Skeletal muscle tissue (tissue), 4 donors: Measurements from ENCODE around the gene TMEM61. TPM values are rescaled to one million over a fixed set of nuclear protein-coding genes. Genes with fewer than 3 reads are reported as not detected.
A peak's percentile ranks its signal among the peaks of the same experiment; 100 is the strongest.

Experiments used
- H3K27ac ChIP-seq: one replicate; pipeline ENCODE4 v1.7.0; 2013; ENCODE audit warnings: mild to moderate bottlenecking, low read depth, low read length, inconsistent platforms
- H3K27me3 ChIP-seq, 3 donors: one replicate each; pipeline ENCODE4 v1.7.0; 2013; ENCODE audit warnings: low read length in 3 of 3; ENCODE audit not compliant: control insufficient read depth in 3 of 3, insufficient read depth in 3 of 3
- H3K36me3 ChIP-seq, 3 donors: one replicate each; pipeline ENCODE4 v1.7.0; 2013; ENCODE audit warnings: low read length in 3 of 3; ENCODE audit not compliant: control insufficient read depth in 3 of 3, insufficient read depth in 3 of 3
- H3K4me1 ChIP-seq, 3 donors: one replicate each; pipeline ENCODE4 v1.7.0; 2013; ENCODE audit warnings: low read length in 3 of 3, mild to moderate bottlenecking in 3 of 3; ENCODE audit not compliant: control insufficient read depth in 3 of 3, insufficient read depth in 3 of 3
- H3K4me3 ChIP-seq, 3 donors: one replicate each; pipeline ENCODE4 v1.7.0; 2013; ENCODE audit warnings: low read length in 3 of 3
- H3K9ac ChIP-seq, 3 donors: one replicate each; pipeline ENCODE4 v1.7.0; 2013; ENCODE audit warnings: low read length in 3 of 3, mild to moderate bottlenecking in 3 of 3, moderate library complexity in 2 of 3, low read depth in 1 of 3
- H3K9me3 ChIP-seq, 3 donors: one replicate each; pipeline ENCODE4 v1.7.0; 2013; ENCODE audit warnings: low read length in 3 of 3; ENCODE audit not compliant: control insufficient read depth in 3 of 3
- total RNA-seq: library from RNA; depleted of rRNA; stranded (reverse); fragments of >200 nt; gene quantifications from one replicate; pipeline ENCODE4 v1.2.3, GENCODE V29; 2014
- donor health status: Osteomylitis.

The TMEM61 gene
- total RNA-seq, 1 donor from 2014 or later: not detected

- no peaks in the 10 kb centered on the region for H3K27me3 ChIP-seq
- H3K4me3 ChIP-seq: no peak overlapping the region
- no peak overlapping the region for H3K9ac ChIP-seq
- H3K27ac ChIP-seq: no peak overlapping the region
- H3K36me3 ChIP-seq: no peaks in the 10 kb centered on the region
- H3K4me1 ChIP-seq: peaks cover 9 to 13% (median 9%) of the 10 kb centered on the region in 3 donors
- no peaks in the 10 kb centered on the region for H3K9me3 ChIP-seq
Observed at GRCh38 chr1:54945393-54945936, 35.0 kb upstream of the TMEM61 start.

DNA sequence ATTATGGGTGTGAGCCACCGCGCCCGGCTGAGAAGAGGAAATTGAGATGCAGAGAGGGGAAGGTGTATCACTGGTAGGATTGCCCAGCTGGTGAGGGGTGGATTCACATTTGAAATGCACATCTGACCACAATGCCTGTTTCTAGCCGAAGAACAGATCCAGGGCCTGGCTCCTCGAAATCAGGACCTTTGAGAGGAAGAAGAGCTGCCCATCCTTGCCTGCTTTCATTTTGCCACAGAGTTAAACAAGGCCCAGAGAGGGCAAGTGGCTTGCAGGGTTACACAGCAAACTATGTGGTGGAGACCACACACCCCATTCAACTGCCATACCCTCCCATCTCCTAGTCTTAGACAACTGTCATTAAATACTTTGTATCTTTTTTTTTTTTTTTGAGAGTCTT, 32.9 kb upstream of the TMEM61 start:
- Histone ChIP-seq H3K4me1 (peaks cover 14 to 19% (median 17%) of the 10 kb centered on the region in 3 donors), H3K9me3 (no peaks in the 10 kb centered on the region), H3K36me3 (no peaks in the 10 kb centered on the region), H3K4me3 (no peak overlapping the region), H3K27me3 (no peaks in the 10 kb centered on the region), H3K9ac (no peak overlapping the region), H3K27ac (no peak overlapping the region)

DNA sequence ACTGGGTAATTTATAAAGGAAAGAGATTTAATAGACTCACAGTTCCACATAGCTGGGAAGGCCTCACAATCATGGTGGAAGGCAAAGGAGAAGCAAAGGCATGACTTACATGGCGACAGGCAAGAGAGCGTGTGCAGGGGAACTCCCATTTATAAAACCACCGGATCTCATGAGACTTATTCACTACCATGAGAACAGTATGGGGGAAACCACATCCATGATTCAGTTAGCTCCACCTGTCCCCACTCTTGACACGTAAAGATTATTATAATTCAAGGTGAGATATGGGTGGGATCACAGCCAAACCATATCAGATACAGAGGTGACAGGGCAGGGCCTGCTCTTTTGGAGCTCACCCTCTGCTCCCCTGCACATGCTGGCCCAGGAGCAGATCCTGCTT, 31.4 kb upstream of the TMEM61 start:
- H3K36me3 ChIP-seq: no peaks in the 10 kb centered on the region
- peaks cover 14 to 19% (median 17%) of the 10 kb centered on the region in 3 donors for H3K4me1 ChIP-seq
- no peaks in the 10 kb centered on the region for H3K27me3 ChIP-seq
- no peak overlapping the region for H3K4me3 ChIP-seq
- no peaks in the 10 kb centered on the region for H3K9me3 ChIP-seq
- no peak overlapping the region for H3K9ac ChIP-seq
- H3K27ac ChIP-seq: no peak overlapping the region

DNA sequence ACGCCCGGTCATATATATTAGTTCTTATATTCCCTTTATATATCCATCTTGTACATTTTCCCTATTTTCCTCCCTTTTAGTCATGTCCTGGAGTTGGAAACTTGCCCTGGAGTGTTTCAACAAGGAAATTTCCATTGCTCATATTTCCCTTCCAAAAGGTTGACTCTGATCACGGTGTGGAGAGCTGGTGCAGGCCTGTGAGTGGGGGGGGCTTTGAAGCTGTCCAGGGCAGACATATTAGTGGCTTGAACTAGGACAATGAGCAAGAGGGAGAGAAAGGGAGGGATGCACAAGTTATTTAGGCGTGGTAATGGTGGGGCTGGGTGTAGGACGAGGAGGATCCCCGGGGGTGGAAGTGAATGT, 30.4 kb upstream of the TMEM61 start:
- no peaks in the 10 kb centered on the region for H3K36me3 ChIP-seq
- peak overlapping the region; percentile 21 for H3K27ac ChIP-seq
- H3K4me3 ChIP-seq: peak overlapping the region in 2 of 3 donors; percentile 51 to 79
- H3K9me3 ChIP-seq: no peaks in the 10 kb centered on the region
- H3K4me1 ChIP-seq: peaks cover 10 to 15% (median 14%) of the 10 kb centered on the region in 3 donors
- H3K9ac ChIP-seq: peak overlapping the region; percentile 55 to 85 (median 78)
- no peaks in the 10 kb centered on the region for H3K27me3 ChIP-seq

DNA sequence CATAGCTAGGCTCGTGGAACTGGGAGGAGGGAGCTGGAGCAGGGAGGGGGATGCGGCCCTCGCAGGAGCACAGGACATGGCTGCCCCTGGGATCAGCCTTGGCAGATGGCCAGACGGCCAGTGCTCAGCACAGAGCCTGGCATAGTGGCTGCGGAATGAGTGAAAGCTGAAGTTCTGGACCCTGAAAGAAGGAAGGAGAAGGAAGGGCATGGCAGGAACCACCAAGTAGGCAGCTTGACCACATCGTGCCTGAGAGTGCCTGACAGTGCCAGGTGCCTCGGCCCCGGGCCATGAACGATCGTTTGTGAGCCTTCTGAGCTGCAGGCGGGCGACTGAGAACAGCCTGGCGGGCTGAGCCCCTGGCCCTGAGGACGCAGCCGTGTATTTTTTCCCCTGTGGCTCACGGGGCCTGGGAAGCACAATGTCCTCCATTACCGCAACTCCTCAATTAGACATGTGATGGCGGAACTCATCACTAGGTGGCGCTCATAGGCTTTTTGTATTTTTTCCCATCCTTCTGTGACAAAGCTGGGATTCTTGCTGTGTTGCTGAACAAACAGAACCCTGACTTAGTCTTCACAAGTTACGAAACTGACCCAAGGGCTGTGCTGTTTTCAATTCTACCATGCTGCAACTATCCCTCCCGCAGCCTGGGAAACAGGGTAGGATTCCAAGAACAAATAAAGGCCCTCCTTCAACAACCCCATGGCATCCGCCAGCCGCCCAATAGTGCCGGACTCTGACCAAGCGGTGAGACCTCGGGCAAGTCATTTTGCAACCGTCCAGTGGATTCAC, 29.9 kb upstream of the TMEM61 start:
- Histone ChIP-seq H3K4me1 (peaks cover 9 to 14% (median 10%) of the 10 kb centered on the region in 3 donors), H3K4me3 (peak overlapping the region; percentile 51 to 79 (median 65)), H3K27ac (peak overlapping the region; percentile 21), H3K36me3 (no peaks in the 10 kb centered on the region), H3K27me3 (no peaks in the 10 kb centered on the region), H3K9ac (peak overlapping the region; percentile 55 to 85 (median 78)), H3K9me3 (no peaks in the 10 kb centered on the region)

DNA sequence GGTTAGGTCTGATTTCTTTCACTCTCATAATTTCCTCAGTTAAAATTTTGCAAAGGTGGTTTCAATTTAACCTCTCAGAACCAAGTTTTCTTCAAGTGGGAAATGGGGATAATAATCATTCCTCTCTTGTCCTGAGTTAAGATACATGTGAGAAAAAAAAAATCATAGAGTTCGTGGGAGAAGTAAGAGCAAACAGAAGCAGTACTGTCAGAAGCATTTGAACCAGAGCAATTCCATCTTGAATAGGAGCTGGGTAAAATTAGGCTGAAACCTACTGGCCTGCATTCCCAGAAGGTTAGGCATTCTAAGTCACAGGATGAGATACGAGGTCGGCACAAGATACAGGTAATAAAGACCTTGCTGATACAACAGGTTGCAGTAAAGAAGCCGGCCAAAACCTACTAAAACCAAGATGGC, 28.6 kb upstream of the TMEM61 start:
- no peaks in the 10 kb centered on the region for H3K36me3 ChIP-seq

GRCh38 chr1:54952950-54953718, 27.3 kb upstream of the TMEM61 start:
- H3K27ac ChIP-seq: no peak overlapping the region
- no peaks in the 10 kb centered on the region for H3K9me3 ChIP-seq
- H3K4me1 ChIP-seq: peaks cover 9 to 14% (median 10%) of the 10 kb centered on the region in 3 donors
- no peaks in the 10 kb centered on the region for H3K27me3 ChIP-seq
- no peak overlapping the region for H3K4me3 ChIP-seq
- H3K36me3 ChIP-seq: no peaks in the 10 kb centered on the region
- H3K9ac ChIP-seq: no peak overlapping the region

More for the DNA sequence above, 28.6 kb upstream of the TMEM61 start:
- no peak overlapping the region for H3K4me3 ChIP-seq
- no peaks in the 10 kb centered on the region for H3K27me3 ChIP-seq
- H3K4me1 ChIP-seq: peaks cover 9 to 14% (median 10%) of the 10 kb centered on the region in 3 donors
- H3K9me3 ChIP-seq: no peaks in the 10 kb centered on the region
- no peak overlapping the region for H3K27ac ChIP-seq
- no peak overlapping the region for H3K9ac ChIP-seq

- H3K9me3 ChIP-seq: no peaks in the 10 kb centered on the region
- no peaks in the 10 kb centered on the region for H3K36me3 ChIP-seq
- H3K27me3 ChIP-seq: no peaks in the 10 kb centered on the region
- no peak overlapping the region for H3K27ac ChIP-seq
- H3K4me1 ChIP-seq: peaks cover 9 to 14% (median 10%) of the 10 kb centered on the region in 3 donors
- no peak overlapping the region for H3K9ac ChIP-seq
- H3K4me3 ChIP-seq: no peak overlapping the region
Observed at GRCh38 chr1:54953846-54954245, 26.6 kb upstream of the TMEM61 start.

DNA sequence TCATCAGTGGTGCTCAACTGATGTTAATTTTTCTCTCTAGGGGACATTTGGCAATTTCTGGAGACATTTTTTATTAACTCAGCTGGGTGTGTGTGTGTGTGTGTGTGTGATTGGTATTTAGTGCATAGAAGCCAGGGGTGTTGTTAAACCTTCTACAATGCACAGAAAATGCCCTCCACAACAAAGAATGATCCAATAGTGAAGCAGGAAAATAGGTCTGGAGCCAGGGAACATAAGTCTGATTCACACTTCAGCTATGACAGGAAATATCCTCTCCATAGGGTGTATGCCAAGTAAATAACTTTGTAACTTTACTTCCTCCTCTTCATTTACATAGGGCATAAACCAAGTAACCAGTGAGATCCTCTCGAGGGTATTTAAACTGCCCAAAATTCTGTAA, 25.1 kb upstream of the TMEM61 start:
- Histone ChIP-seq H3K4me1 (peaks cover 6 to 10% (median 7%) of the 10 kb centered on the region in 3 donors), H3K9ac (no peak overlapping the region), H3K4me3 (no peak overlapping the region), H3K36me3 (no peaks in the 10 kb centered on the region), H3K9me3 (no peaks in the 10 kb centered on the region), H3K27me3 (no peaks in the 10 kb centered on the region), H3K27ac (no peak overlapping the region)

DNA sequence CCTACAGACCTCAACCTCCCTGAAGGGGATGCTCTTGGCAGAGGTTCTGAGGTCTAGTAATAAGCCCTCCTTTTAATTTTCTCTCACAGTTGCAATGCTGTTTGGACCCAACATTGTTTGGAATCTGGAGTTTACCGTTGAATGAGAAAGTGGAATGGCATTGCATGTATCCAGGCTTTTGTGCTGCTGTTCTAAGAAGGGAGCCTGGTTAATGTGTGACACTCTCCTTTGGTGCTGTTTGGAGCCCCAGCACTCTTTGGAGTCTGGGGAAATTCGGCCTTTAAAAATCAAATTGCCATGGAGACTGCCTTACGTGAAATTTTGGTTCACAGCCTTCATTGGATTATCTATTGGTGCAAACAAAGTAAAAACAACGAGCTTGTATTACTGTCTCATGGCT, 23.7 kb upstream of the TMEM61 start:
- H3K27me3 ChIP-seq: no peaks in the 10 kb centered on the region
- H3K9ac ChIP-seq: no peak overlapping the region
- H3K4me3 ChIP-seq: no peak overlapping the region
- H3K27ac ChIP-seq: no peak overlapping the region
- no peaks in the 10 kb centered on the region for H3K36me3 ChIP-seq
- no peaks in the 10 kb centered on the region for H3K4me1 ChIP-seq
- no peaks in the 10 kb centered on the region for H3K9me3 ChIP-seq
